GM12892 (cell line): Measurements from ENCODE around the gene MYL7.

Experiments
- POLR2A ChIP-seq: IDR thresholded peaks from 2 replicates; pipeline ENCODE4 v1.6.1; 2011; ENCODE audit warnings: low read depth, low read length, control low read depth
- POLR2AphosphoS5 ChIP-seq: IDR thresholded peaks from 2 replicates; pipeline ENCODE4 v1.6.1; 2011; ENCODE audit warnings: low read depth, low read length, control low read depth
- TAF1 ChIP-seq: IDR thresholded peaks from 2 replicates; pipeline ENCODE4 v1.6.1; 2011; ENCODE audit warnings: low read depth, mild to moderate bottlenecking, control low read depth, low read length, borderline replicate concordance

DNA sequence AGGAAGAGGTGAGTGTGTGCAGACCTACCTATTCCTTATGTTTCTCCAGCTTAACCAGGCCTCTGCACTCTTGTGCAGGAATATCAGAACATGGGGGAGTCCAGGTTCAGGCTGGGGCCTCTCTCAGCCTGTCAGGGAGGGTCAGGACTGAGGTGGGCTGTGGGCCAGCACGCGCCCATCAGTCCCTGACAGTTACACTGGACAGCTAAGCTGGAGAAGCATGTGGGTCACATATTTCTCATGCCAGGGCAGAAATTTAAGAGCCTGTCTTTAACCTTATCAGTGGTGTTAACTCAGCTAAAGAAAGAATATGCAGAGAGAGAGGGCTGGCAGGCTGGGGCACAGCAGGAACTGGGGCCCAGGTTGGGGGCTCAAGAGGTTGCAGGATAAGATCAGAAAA is 9.1 kb downstream of the MYL7 start:
- TF ChIP-seq POLR2AphosphoS5 (no peak), TAF1 (no peak), POLR2A (no peak)
